Measurements from ENCODE around the gene CEBPG. TPM values are rescaled to one million over a fixed set of nuclear protein-coding genes. Genes with fewer than 3 reads are reported as not detected.

CEBPG gene
- total and polyA plus RNA-seq, 2 donors: 16.8 to 21.0 TPM

DNA sequence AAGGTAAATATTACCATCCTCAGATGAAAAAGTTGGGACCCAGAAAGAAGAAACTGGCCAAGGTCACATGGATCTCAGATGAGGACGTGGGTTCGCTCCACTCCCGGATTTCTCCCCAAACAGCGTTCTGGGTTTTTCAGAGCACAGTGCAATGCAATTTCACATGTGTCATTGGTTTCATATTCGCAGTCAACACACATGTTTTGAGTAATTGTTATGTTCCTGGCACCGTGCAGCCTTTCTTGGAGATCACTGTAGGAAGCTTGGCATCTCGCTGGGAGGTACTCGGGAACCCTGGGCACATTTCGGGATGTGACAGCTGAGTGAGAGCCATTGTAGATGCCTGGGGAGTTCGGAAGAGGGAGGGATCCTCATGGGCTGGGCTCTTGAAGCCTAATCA lies 26.2 kb upstream of the CEBPG start:
- no peak for DNase-seq (ENCODE audit: low read depth in 6 of 9, low spot score in 9 of 9)
- no peak overlapping the region for H3K27ac ChIP-seq (ENCODE audit: low read depth in 1 of 2, low read length in 1 of 2)
- H3K27me3 ChIP-seq (ENCODE audit: control insufficient read depth in 2 of 2, insufficient read depth in 1 of 2, low read length in 1 of 2): peaks cover 0 to 4% of the 10 kb centered on the region in 2 donors
- no peaks in the 10 kb centered on the region for H3K9me3 ChIP-seq (ENCODE audit: control insufficient read depth in 2 of 2, insufficient read depth in 1 of 2, low read length in 1 of 2)
- H3K36me3 ChIP-seq (ENCODE audit: control insufficient read depth in 2 of 2, insufficient read depth in 2 of 2, low read length in 1 of 2): no peaks in the 10 kb centered on the region
- H3K4me3 ChIP-seq (ENCODE audit: low read length in 2 of 2): no peak overlapping the region
- no peaks in the 10 kb centered on the region for H3K4me1 ChIP-seq (ENCODE audit: control insufficient read depth in 2 of 2, insufficient read depth in 2 of 2, low read length in 2 of 2)
- WGBS: 95% methylated on average over 10 of the region's 10 CpGs

DNA sequence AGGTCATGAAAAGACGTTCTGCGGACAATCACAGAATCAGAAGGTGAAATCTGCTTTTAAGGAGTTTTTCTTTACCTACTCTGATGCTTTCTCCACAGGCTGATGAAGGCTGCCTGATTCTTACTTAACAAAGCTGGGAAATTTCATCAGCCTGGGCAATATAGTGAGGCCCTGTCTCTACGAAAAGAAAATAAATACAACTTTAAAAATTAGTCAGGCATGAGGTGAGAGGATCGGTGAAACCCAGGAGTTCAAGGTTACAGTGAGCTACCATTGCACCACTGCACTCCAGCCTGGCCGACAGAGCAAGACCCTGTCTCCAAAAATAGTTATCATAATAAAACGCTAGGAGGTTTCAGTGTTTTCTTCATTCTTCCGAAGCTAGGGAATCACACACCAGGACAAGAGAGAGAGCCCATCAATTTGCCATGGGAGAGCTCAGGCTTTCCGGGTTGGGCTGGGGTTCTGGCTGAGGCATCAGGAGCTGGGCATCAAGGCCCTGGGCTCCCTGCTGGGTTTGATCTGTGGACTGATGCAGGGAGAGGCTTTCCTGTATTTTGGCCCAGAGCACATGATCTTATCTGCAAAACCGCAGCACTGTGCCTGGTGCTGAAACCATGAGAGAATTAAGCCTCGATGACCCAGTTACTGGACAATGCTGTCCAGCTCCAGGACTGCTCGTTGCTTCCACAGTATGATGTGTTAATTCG lies 25.1 kb upstream of the CEBPG start:
- WGBS: 83% methylated on average over 12 of the region's 12 CpGs
- Histone ChIP-seq H3K4me3 (ENCODE audit: low read length in 2 of 2) (no peak overlapping the region), H3K9me3 (ENCODE audit: control insufficient read depth in 2 of 2, insufficient read depth in 1 of 2, low read length in 1 of 2) (no peaks in the 10 kb centered on the region), H3K27me3 (ENCODE audit: control insufficient read depth in 2 of 2, insufficient read depth in 1 of 2, low read length in 1 of 2) (peaks cover 0 to 4% of the 10 kb centered on the region in 2 donors), H3K36me3 (ENCODE audit: control insufficient read depth in 2 of 2, insufficient read depth in 2 of 2, low read length in 1 of 2) (no peaks in the 10 kb centered on the region), H3K4me1 (ENCODE audit: control insufficient read depth in 2 of 2, insufficient read depth in 2 of 2, low read length in 2 of 2) (no peaks in the 10 kb centered on the region), H3K27ac (ENCODE audit: low read depth in 1 of 2, low read length in 1 of 2) (no peak overlapping the region)
- no peak for DNase-seq (ENCODE audit: low read depth in 6 of 9, low spot score in 9 of 9)

DNA sequence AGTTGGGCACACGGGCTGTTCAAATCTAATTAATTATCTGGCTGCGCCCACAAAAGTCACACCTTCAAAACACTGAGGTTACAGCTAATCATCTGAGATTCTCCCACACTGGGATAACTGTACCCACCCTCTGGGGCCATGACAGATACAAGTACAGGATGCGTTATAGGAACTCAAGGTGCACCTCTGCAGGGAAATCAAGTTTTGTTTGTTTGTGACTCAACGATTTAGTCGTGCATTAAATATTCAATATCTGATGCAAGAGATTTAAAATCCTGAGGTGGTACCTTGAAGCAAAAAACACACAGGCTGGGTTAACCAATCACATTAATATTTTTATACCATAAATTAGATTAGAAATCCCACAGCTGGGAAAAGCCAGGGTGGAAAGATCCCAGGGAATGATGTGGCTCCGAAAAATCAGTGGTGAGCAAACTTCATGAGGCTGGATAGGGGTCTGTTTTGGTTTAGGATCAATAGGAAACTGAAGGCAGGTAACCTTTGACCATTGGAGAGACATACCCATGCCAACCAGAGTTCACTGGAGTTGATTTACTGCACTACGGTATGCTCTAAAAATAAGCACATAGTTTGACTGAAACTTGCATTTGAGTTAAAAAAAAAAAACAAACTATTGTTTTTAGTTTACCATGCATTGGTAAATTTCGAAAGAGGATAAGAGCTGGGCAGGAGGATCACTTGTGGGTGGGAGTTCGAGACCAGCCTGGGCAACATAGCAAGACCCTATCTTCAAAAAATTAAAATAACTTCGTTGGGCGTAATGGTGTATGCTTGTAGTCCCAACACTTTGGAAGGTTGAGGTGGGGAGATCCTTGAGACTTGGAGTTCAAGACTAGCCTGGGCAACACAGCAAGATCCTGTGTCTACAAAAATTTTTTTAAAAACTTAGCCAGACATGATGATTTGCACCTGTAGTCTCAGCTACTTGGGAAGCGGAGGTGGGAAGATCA lies 23.9 kb upstream of the CEBPG start:
- Histone ChIP-seq H3K4me1 (ENCODE audit: control insufficient read depth in 2 of 2, insufficient read depth in 2 of 2, low read length in 2 of 2) (no peaks in the 10 kb centered on the region), H3K36me3 (ENCODE audit: control insufficient read depth in 2 of 2, insufficient read depth in 2 of 2, low read length in 1 of 2) (no peaks in the 10 kb centered on the region), H3K9me3 (ENCODE audit: control insufficient read depth in 2 of 2, insufficient read depth in 1 of 2, low read length in 1 of 2) (no peaks in the 10 kb centered on the region), H3K4me3 (ENCODE audit: low read length in 2 of 2) (no peak overlapping the region), H3K27me3 (ENCODE audit: control insufficient read depth in 2 of 2, insufficient read depth in 1 of 2, low read length in 1 of 2) (peaks cover 0 to 4% of the 10 kb centered on the region in 2 donors), H3K27ac (ENCODE audit: low read depth in 1 of 2, low read length in 1 of 2) (no peak overlapping the region)
- 93% methylated on average over 12 of the region's 12 CpGs for WGBS
- DNase-seq (ENCODE audit: low read depth in 6 of 9, low spot score in 9 of 9): no peak

DNA sequence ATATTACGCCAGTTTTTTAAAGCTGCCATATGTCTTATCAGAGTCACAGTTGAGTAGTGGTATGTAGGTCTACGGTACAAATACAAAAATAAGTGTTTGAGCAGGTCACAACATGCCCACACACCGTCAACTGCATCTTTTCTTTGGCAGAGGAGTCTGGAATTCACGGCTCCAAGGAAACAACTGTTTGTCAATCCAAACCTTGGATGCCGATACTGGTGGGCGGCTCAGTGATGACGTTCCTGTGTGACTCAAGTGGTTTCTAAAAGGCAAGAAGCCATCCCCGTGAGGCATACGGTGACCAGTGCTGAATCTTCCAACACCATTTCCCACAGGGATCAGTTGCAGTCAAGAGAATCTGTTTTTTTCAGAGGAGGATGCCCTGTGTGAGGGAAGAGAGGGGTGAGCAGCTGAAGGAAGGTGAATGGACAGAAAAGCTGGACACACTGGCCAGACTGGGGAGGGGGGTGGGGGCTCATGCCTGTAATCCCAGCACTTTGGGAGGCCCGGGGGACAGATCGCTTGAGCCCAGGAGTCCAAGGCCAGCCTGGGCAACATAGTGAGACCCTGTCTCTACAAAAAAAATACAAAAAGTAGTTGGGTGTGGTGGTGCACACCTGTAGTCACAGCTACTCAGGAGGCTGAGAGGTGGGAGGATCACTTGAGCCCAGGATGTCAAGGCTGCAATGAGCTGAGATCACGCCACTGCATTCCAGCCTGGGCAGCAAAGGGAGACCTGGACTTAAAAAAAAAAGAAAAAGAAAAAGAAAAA lies 22.8 kb upstream of the CEBPG start:
- Histone ChIP-seq H3K4me1 (ENCODE audit: control insufficient read depth in 2 of 2, insufficient read depth in 2 of 2, low read length in 2 of 2) (no peaks in the 10 kb centered on the region), H3K27me3 (ENCODE audit: control insufficient read depth in 2 of 2, insufficient read depth in 1 of 2, low read length in 1 of 2) (peaks cover 0 to 4% of the 10 kb centered on the region in 2 donors), H3K9me3 (ENCODE audit: control insufficient read depth in 2 of 2, insufficient read depth in 1 of 2, low read length in 1 of 2) (no peaks in the 10 kb centered on the region), H3K36me3 (ENCODE audit: control insufficient read depth in 2 of 2, insufficient read depth in 2 of 2, low read length in 1 of 2) (no peaks in the 10 kb centered on the region), H3K27ac (ENCODE audit: low read depth in 1 of 2, low read length in 1 of 2) (no peak overlapping the region), H3K4me3 (ENCODE audit: low read length in 2 of 2) (no peak overlapping the region)
- DNase-seq (ENCODE audit: low read depth in 6 of 9, low spot score in 9 of 9): no peak
- 91% methylated on average over 12 of the region's 12 CpGs for WGBS

DNA sequence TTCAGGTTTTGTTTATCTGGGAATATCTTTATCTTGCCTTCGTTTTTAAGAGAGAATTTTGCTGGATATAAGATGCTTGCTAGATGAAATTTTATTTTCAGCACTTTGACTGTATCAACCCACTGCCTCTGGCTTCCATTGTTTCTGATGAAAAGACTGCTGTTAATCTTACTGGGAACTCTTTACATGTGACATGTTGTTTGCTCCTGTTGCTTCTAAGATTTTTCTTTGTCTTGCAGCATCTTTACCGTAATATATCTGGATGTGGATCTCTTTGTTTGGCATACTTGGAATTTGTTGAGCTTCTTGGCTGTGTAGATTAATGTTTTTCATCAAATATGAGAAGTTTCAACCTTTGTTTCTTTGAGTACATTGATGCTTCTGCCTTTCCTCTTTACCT lies 18.0 kb upstream of the CEBPG start:
- H3K36me3 ChIP-seq (ENCODE audit: control insufficient read depth in 2 of 2, insufficient read depth in 2 of 2, low read length in 1 of 2): no peaks in the 10 kb centered on the region
- H3K9me3 ChIP-seq (ENCODE audit: control insufficient read depth in 2 of 2, insufficient read depth in 1 of 2, low read length in 1 of 2): no peaks in the 10 kb centered on the region
- H3K27ac ChIP-seq (ENCODE audit: low read depth in 1 of 2, low read length in 1 of 2): no peak overlapping the region
- H3K27me3 ChIP-seq (ENCODE audit: control insufficient read depth in 2 of 2, insufficient read depth in 1 of 2, low read length in 1 of 2): no peaks in the 10 kb centered on the region
- WGBS: 91% methylated on average over 2 of the region's 2 CpGs
- no peak for DNase-seq (ENCODE audit: low read depth in 6 of 9, low spot score in 9 of 9)
- H3K4me1 ChIP-seq (ENCODE audit: control insufficient read depth in 2 of 2, insufficient read depth in 2 of 2, low read length in 2 of 2): no peaks in the 10 kb centered on the region
- no peak overlapping the region for H3K4me3 ChIP-seq (ENCODE audit: low read length in 2 of 2)

DNA sequence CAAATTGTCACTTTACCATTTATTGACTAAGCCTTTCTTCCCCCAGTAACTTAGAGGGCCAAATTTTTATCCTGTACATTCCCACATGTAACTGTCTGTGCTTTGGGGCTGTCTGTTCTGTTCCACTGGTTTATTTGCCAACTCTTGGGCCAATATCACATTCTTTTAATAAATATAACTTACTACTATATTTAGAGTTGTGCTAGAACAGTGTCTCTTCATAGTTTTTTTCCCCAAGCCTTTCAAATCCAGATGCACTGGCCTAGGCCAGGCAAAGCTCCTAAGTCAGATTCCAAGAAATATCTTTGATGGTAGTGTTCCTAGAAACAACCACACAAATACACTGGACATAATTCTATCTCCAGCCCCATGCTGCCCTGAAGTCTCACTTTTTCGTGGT lies 16.0 kb upstream of the CEBPG start:
- WGBS: 59% methylated on average over 1 of the region's 1 CpG
- no peak for DNase-seq (ENCODE audit: low read depth in 6 of 9, low spot score in 9 of 9)
- H3K9me3 ChIP-seq (ENCODE audit: control insufficient read depth in 2 of 2, insufficient read depth in 1 of 2, low read length in 1 of 2): no peaks in the 10 kb centered on the region
- no peaks in the 10 kb centered on the region for H3K27me3 ChIP-seq (ENCODE audit: control insufficient read depth in 2 of 2, insufficient read depth in 1 of 2, low read length in 1 of 2)
- no peaks in the 10 kb centered on the region for H3K4me1 ChIP-seq (ENCODE audit: control insufficient read depth in 2 of 2, insufficient read depth in 2 of 2, low read length in 2 of 2)
- H3K27ac ChIP-seq (ENCODE audit: low read depth in 1 of 2, low read length in 1 of 2): no peak overlapping the region
- no peak overlapping the region for H3K4me3 ChIP-seq (ENCODE audit: low read length in 2 of 2)
- H3K36me3 ChIP-seq (ENCODE audit: control insufficient read depth in 2 of 2, insufficient read depth in 2 of 2, low read length in 1 of 2): no peaks in the 10 kb centered on the region

DNA sequence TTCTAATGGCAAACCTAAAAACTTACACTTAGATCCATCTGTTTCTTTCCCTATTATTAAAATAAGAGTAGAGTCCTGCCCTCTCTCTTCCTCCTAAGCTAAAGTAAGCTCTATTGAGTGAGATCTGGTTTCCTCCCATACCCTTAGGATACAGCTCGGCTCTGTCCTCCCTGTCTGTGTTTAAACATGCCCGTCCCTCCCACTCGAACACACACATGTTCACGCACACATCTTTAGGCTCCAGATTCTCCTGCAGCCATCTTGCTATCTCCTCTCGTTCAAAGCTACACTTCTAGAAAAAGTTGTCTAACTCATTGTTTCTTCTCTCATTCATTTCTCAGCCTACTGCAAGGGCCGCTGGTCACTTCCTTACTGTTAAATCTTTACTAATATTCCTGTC lies 15.1 kb upstream of the CEBPG start:
- no peaks in the 10 kb centered on the region for H3K36me3 ChIP-seq (ENCODE audit: control insufficient read depth in 2 of 2, insufficient read depth in 2 of 2, low read length in 1 of 2)
- no peak overlapping the region for H3K4me3 ChIP-seq (ENCODE audit: low read length in 2 of 2)
- no peaks in the 10 kb centered on the region for H3K27me3 ChIP-seq (ENCODE audit: control insufficient read depth in 2 of 2, insufficient read depth in 1 of 2, low read length in 1 of 2)
- WGBS: 94% methylated on average over 6 of the region's 6 CpGs
- no peak for DNase-seq (ENCODE audit: low read depth in 6 of 9, low spot score in 9 of 9)
- H3K4me1 ChIP-seq (ENCODE audit: control insufficient read depth in 2 of 2, insufficient read depth in 2 of 2, low read length in 2 of 2): no peaks in the 10 kb centered on the region
- no peak overlapping the region for H3K27ac ChIP-seq (ENCODE audit: low read depth in 1 of 2, low read length in 1 of 2)
- H3K9me3 ChIP-seq (ENCODE audit: control insufficient read depth in 2 of 2, insufficient read depth in 1 of 2, low read length in 1 of 2): no peaks in the 10 kb centered on the region

DNA sequence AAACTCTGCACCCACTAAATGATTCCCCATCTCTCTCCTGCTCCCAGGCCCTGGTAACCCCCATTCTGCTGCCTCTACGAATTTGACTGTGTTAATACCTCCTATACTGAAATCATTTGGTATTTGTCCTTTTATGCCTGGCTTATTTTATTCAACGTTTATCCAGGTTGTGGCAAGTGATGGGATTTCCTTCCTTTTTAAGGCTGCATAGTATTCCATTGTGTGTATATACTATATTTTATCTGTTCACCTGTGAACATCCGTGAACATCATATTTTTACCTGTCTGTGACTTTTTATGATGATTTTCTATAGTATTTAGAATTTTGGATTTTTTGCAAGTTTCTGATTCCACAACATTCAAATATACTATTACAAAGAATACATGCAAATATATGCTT lies 13.9 kb upstream of the CEBPG start:
- Histone ChIP-seq H3K9me3 (ENCODE audit: control insufficient read depth in 2 of 2, insufficient read depth in 1 of 2, low read length in 1 of 2) (no peaks in the 10 kb centered on the region), H3K36me3 (ENCODE audit: control insufficient read depth in 2 of 2, insufficient read depth in 2 of 2, low read length in 1 of 2) (no peaks in the 10 kb centered on the region), H3K4me3 (ENCODE audit: low read length in 2 of 2) (no peak overlapping the region), H3K4me1 (ENCODE audit: control insufficient read depth in 2 of 2, insufficient read depth in 2 of 2, low read length in 2 of 2) (no peaks in the 10 kb centered on the region), H3K27me3 (ENCODE audit: control insufficient read depth in 2 of 2, insufficient read depth in 1 of 2, low read length in 1 of 2) (peaks cover 0 to 2% of the 10 kb centered on the region in 2 donors), H3K27ac (ENCODE audit: low read depth in 1 of 2, low read length in 1 of 2) (no peak overlapping the region)
- WGBS: 92% methylated on average over 3 of the region's 3 CpGs
- DNase-seq (ENCODE audit: low read depth in 6 of 9, low spot score in 9 of 9): no peak

All from thymus (tissue), 11 donors.